ENCODE measurements around the gene KCNMA1.
A peak's percentile ranks its signal among the peaks of the same experiment; 100 is the strongest.

KCNMA1 gene

DNA sequence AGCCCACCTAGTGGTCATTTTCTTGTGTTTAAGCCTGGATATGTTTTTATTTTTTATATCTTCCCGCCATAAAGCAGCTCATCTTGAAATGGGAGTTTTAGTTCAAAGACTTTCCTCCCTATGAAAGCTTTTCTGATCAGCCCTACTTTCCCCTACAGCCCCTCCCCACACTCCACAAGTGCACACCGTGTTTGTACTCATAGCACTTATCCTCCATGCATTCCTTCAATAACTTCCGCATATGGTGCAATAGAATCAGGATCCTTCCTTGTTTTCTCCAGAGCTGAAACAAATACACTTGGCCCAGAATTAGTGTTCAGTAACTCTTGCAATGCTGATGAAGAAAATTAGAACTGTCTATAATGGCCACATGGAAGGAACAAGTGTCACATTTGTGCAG lies 235.9 kb downstream of the KCNMA1 start:
- Histone ChIP-seq H3K36me3 (ENCODE audit: insufficient read depth, low read length) (no peaks in the 10 kb centered on the region), H3K4me3 (ENCODE audit: low read length) (no peak overlapping the region), H3K27me3 (ENCODE audit: control insufficient read depth, insufficient read depth, low read length) (no peaks in the 10 kb centered on the region), H3K9me3 (replicated peaks; ENCODE audit: low read length) (no peaks in the 10 kb centered on the region), H3K4me2 (ENCODE audit: low read length) (no peak overlapping the region), H3K9ac (ENCODE audit: low read depth, low read length) (no peak overlapping the region), H3K4me1 (ENCODE audit: control insufficient read depth, insufficient read depth, low read length) (peaks cover 30% of the 10 kb centered on the region)

GRCh38 chr10:77400033-77400432 lies 237.6 kb downstream of the KCNMA1 start:
- H3K9ac ChIP-seq (ENCODE audit: low read depth, low read length) = no peak overlapping the region
- no peak overlapping the region for H3K4me3 ChIP-seq (ENCODE audit: low read length)
- H3K4me1 ChIP-seq (ENCODE audit: control insufficient read depth, insufficient read depth, low read length) = peaks cover 25% of the 10 kb centered on the region
- H3K36me3 ChIP-seq (ENCODE audit: insufficient read depth, low read length) = no peaks in the 10 kb centered on the region
- H3K9me3 ChIP-seq (replicated peaks; ENCODE audit: low read length) = no peaks in the 10 kb centered on the region
- no peak overlapping the region for H3K4me2 ChIP-seq (ENCODE audit: low read length)
- H3K27me3 ChIP-seq (ENCODE audit: control insufficient read depth, insufficient read depth, low read length) = no peaks in the 10 kb centered on the region

DNA sequence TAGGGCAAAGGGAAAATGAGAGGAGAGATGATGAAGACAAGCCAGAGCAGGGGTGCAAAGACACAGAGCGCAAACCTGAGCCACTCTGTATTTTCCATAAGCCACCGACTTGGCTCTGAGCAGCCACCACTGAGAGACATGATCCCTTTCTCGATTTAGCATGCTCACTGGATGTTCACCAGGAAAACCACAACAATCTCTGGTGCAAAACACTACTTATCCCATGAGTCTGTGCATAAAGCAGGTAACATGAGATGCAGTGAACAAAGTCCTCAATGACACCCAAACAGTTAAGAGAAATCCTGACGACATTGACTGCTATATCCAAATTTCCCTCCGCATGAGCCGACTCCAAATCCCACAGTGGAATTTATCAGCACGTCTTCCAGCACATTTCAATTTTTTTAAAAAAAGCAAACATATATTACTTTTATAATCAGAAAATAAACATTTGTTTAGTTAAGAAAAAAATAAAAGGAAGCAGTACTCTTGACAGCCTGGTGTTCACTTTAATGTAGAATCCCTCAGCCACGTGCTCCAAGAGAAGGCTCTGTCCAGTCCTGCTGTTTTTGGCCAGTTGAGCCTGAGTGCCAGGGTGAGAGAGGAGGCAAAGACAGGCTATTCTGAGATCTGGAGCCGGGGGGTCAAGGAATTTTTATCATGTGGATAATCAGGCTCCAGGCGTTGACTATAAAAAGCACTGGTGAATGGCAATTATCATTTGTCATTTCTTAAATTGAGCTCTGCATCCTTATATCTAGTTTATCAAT lies 238.4 kb downstream of the KCNMA1 start:
- no peak overlapping the region for H3K4me2 ChIP-seq (ENCODE audit: low read length)
- no peaks in the 10 kb centered on the region for H3K27me3 ChIP-seq (ENCODE audit: control insufficient read depth, insufficient read depth, low read length)
- H3K4me3 ChIP-seq (ENCODE audit: low read length) = no peak overlapping the region
- H3K9me3 ChIP-seq (replicated peaks; ENCODE audit: low read length) = no peaks in the 10 kb centered on the region
- H3K36me3 ChIP-seq (ENCODE audit: insufficient read depth, low read length) = no peaks in the 10 kb centered on the region
- H3K4me1 ChIP-seq (ENCODE audit: control insufficient read depth, insufficient read depth, low read length) = peaks cover 28% of the 10 kb centered on the region
- H3K9ac ChIP-seq (ENCODE audit: low read depth, low read length) = no peak overlapping the region

DNA sequence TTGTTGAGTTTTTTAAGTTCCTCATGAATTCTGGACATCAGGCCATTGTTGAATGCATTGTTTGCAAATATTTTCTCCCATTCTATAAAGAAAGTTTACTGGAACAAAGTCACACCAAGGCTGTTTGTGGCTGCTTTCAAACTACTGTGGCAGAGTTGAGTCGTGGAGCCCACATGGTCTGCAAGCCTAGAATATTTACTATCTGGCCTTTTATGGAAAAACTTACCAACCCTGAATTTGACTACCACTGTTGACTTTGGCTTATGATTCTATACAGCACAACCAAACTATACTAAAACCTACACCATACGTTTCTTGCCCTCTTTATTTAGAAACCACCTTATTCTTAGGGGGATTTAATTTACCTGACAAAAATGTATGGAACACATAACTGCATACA lies 239.1 kb downstream of the KCNMA1 start:
- H3K9me3 ChIP-seq (replicated peaks; ENCODE audit: low read length) = no peaks in the 10 kb centered on the region
- no peaks in the 10 kb centered on the region for H3K36me3 ChIP-seq (ENCODE audit: insufficient read depth, low read length)
- H3K9ac ChIP-seq (ENCODE audit: low read depth, low read length) = no peak overlapping the region
- H3K4me1 ChIP-seq (ENCODE audit: control insufficient read depth, insufficient read depth, low read length) = peaks cover 34% of the 10 kb centered on the region
- no peak overlapping the region for H3K4me2 ChIP-seq (ENCODE audit: low read length)
- no peaks in the 10 kb centered on the region for H3K27me3 ChIP-seq (ENCODE audit: control insufficient read depth, insufficient read depth, low read length)
- no peak overlapping the region for H3K4me3 ChIP-seq (ENCODE audit: low read length)

DNA sequence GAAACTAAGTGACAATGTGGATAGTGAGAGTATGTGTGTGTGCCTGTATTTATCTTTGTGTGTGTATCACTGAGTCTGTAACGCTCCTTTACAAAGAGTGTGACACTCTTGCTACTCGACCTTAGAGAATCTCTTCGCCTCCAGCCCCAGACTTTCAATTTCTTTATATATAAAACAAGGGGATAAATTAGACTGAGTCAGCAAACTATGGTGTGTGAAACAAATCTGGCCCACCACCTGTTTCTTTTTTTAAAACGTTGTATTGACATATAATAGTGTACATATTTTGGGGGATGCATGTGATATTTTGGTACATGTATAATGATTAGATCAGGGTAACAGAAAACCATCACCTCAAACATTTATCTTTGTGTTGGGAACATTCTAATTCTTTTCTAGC lies 240.5 kb downstream of the KCNMA1 start:
- Histone ChIP-seq H3K27me3 (ENCODE audit: control insufficient read depth, insufficient read depth, low read length) (no peaks in the 10 kb centered on the region), H3K4me3 (ENCODE audit: low read length) (no peak overlapping the region), H3K9ac (ENCODE audit: low read depth, low read length) (no peak overlapping the region), H3K9me3 (replicated peaks; ENCODE audit: low read length) (no peaks in the 10 kb centered on the region), H3K4me2 (ENCODE audit: low read length) (no peak overlapping the region), H3K36me3 (ENCODE audit: insufficient read depth, low read length) (no peaks in the 10 kb centered on the region), H3K4me1 (ENCODE audit: control insufficient read depth, insufficient read depth, low read length) (peaks cover 47% of the 10 kb centered on the region)

DNA sequence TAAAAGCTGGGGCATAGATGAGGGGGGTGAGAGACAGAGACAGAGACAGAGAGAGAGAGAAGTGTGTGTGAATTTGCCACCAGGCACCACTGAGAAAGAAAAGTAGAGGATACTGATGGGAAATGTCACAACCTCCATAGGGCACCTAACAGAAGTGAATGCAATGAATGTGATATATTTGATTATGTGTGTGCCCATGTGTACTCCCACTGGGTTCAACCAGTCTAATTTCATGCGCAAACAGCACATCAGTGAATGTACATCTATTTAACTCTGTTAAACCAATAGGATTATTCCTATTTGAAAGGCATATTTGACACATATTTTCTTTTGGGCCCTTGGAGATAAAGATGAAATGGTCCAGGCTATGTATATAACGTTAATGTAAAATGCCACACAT lies 241.3 kb downstream of the KCNMA1 start:
- H3K4me2 ChIP-seq (ENCODE audit: low read length) = no peak overlapping the region

DNA sequence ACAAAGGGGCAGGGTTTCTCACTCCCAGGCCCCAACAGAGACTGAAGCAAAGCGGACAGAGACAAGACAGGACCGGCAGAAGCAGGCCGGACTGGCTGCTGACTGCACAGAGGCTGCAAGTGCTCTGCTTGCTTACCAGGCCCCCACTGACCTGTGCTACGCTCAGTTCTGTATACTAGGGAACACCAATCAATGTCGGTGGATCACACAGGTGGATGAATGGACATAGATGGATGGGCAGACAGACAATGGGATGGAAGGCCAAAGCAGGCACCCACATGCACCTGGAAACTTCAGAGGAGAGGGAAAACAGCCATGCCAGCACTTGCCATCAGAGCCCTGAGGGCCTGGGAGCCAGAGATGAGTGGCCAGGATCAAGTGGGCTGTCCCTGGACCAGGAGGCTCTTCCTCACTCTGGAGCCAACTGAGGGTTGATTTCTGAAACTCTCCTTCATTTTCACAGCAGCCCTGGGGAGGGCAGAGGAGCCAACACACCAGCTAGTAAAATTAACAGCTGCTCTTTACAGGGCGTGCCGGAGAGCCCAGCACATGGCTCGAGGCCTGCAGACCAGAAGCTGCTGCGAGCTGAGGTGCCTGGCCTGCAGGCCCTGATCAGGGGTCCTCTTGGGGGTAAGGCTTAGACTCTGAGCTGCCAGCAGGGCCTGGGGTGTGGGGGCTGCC lies 243.6 kb downstream of the KCNMA1 start:
- Histone ChIP-seq H3K9me3 (replicated peaks; ENCODE audit: low read length) (no peaks in the 10 kb centered on the region), H3K36me3 (ENCODE audit: insufficient read depth, low read length) (no peaks in the 10 kb centered on the region), H3K4me1 (ENCODE audit: control insufficient read depth, insufficient read depth, low read length) (peaks cover 66% of the 10 kb centered on the region), H3K4me2 (ENCODE audit: low read length) (no peak overlapping the region), H3K4me3 (ENCODE audit: low read length) (no peak overlapping the region), H3K27me3 (ENCODE audit: control insufficient read depth, insufficient read depth, low read length) (no peaks in the 10 kb centered on the region), H3K9ac (ENCODE audit: low read depth, low read length) (peak overlapping the region; percentile 50)

More for the DNA sequence above, 241.3 kb downstream of the KCNMA1 start:
- peaks cover 53% of the 10 kb centered on the region for H3K4me1 ChIP-seq (ENCODE audit: control insufficient read depth, insufficient read depth, low read length)
- H3K36me3 ChIP-seq (ENCODE audit: insufficient read depth, low read length) = no peaks in the 10 kb centered on the region
- no peak overlapping the region for H3K9ac ChIP-seq (ENCODE audit: low read depth, low read length)
- no peak overlapping the region for H3K4me3 ChIP-seq (ENCODE audit: low read length)
- no peaks in the 10 kb centered on the region for H3K27me3 ChIP-seq (ENCODE audit: control insufficient read depth, insufficient read depth, low read length)
- H3K9me3 ChIP-seq (replicated peaks; ENCODE audit: low read length) = no peaks in the 10 kb centered on the region

- no peaks in the 10 kb centered on the region for H3K9me3 ChIP-seq (replicated peaks; ENCODE audit: low read length)
- H3K4me3 ChIP-seq (ENCODE audit: low read length) = no peak overlapping the region
- no peaks in the 10 kb centered on the region for H3K36me3 ChIP-seq (ENCODE audit: insufficient read depth, low read length)
- peaks cover 60% of the 10 kb centered on the region for H3K4me1 ChIP-seq (ENCODE audit: control insufficient read depth, insufficient read depth, low read length)
- no peak overlapping the region for H3K4me2 ChIP-seq (ENCODE audit: low read length)
- H3K27me3 ChIP-seq (ENCODE audit: control insufficient read depth, insufficient read depth, low read length) = no peaks in the 10 kb centered on the region
- H3K9ac ChIP-seq (ENCODE audit: low read depth, low read length) = peak overlapping the region; percentile 50
Measured at GRCh38 chr10:77393411-77393810, 244.2 kb downstream of the KCNMA1 start.

GRCh38 chr10:77392851-77393250 lies 244.8 kb downstream of the KCNMA1 start:
- Histone ChIP-seq H3K9ac (ENCODE audit: low read depth, low read length) (peak overlapping the region; percentile 74), H3K9me3 (replicated peaks; ENCODE audit: low read length) (no peaks in the 10 kb centered on the region), H3K4me3 (ENCODE audit: low read length) (peak overlapping the region; percentile 25), H3K27me3 (ENCODE audit: control insufficient read depth, insufficient read depth, low read length) (no peaks in the 10 kb centered on the region), H3K4me2 (ENCODE audit: low read length) (peak overlapping the region; percentile 77), H3K4me1 (ENCODE audit: control insufficient read depth, insufficient read depth, low read length) (peaks cover 57% of the 10 kb centered on the region), H3K36me3 (ENCODE audit: insufficient read depth, low read length) (no peaks in the 10 kb centered on the region)

- H3K4me3 ChIP-seq (ENCODE audit: low read length) = peak overlapping the region; percentile 25
- H3K27me3 ChIP-seq (ENCODE audit: control insufficient read depth, insufficient read depth, low read length) = no peaks in the 10 kb centered on the region
- peak overlapping the region; percentile 74 for H3K9ac ChIP-seq (ENCODE audit: low read depth, low read length)
Measured at GRCh38 chr10:77392236-77392721, 245.3 kb downstream of the KCNMA1 start.

GRCh38 chr10:77391605-77392235 lies 245.9 kb downstream of the KCNMA1 start:
- Histone ChIP-seq H3K9ac (ENCODE audit: low read depth, low read length) (peak overlapping the region; percentile 69), H3K9me3 (replicated peaks; ENCODE audit: low read length) (no peaks in the 10 kb centered on the region), H3K4me1 (ENCODE audit: control insufficient read depth, insufficient read depth, low read length) (peaks cover 64% of the 10 kb centered on the region), H3K36me3 (ENCODE audit: insufficient read depth, low read length) (no peaks in the 10 kb centered on the region), H3K4me2 (ENCODE audit: low read length) (peak overlapping the region; percentile 53), H3K4me3 (ENCODE audit: low read length) (peak overlapping the region; percentile 10), H3K27me3 (ENCODE audit: control insufficient read depth, insufficient read depth, low read length) (no peaks in the 10 kb centered on the region)

More at GRCh38 chr10:77392236-77392721, 245.3 kb downstream of the KCNMA1 start:
- Histone ChIP-seq H3K4me1 (ENCODE audit: control insufficient read depth, insufficient read depth, low read length) (peaks cover 58% of the 10 kb centered on the region), H3K36me3 (ENCODE audit: insufficient read depth, low read length) (no peaks in the 10 kb centered on the region), H3K4me2 (ENCODE audit: low read length) (peak overlapping the region; percentile 77), H3K9me3 (replicated peaks; ENCODE audit: low read length) (no peaks in the 10 kb centered on the region)

All from skeletal muscle satellite cell (primary cell).